SK-N-SH (cell line): ENCODE data around the gene PCMT1. TPM values are rescaled to one million over a fixed set of nuclear protein-coding genes. Genes with fewer than 3 reads are reported as not detected.
A peak's percentile ranks its signal among the peaks of the same experiment; 100 is the strongest.

Experiments used
- CTCF ChIA-PET: fragments of 300-600, 350-600 bp; formaldehyde crosslinking; extraction: SDS; loops from one replicate; lab custom pipeline; 2021; lab: Yijun Ruan, JAX
- POLR2A ChIA-PET: fragments of 350-600 bp; sonication (Branson Sonifier 250); formaldehyde crosslinking; extraction: SDS; loops from one replicate; lab custom pipeline; 2020; ENCODE audit warnings: antibody characterized with exemption, inconsistent platforms; lab: Yijun Ruan, JAX
- DNase-seq: peaks from one replicate; pipeline ENCODE4 v3.0.0; 2012
- H2AFZ ChIP-seq: fragments of 200-600 bp; sonication (generic); 2 replicates; pipeline ENCODE4 v1.8.1; 2016; ENCODE audit warnings: antibody characterized with exemption, mild to moderate bottlenecking, low read depth
- H3F3A ChIP-seq: fragments of 200-600 bp; sonication (generic); replicated peaks from 2 replicates; pipeline ENCODE3; 2016; ENCODE audit warnings: antibody characterized with exemption, mild to moderate bottlenecking; ENCODE audit not compliant: insufficient read depth
- H3K27ac ChIP-seq, 2 experiments: fragments of 200-500 bp in 1 of 2; fragments of 200-600 bp in 1 of 2; sonication (Bioruptor generic) in 1 of 2; sonication (generic), shearing (Covaris generic) in 1 of 2; 2 replicates each; pipeline versions ENCODE4 v1.5.1 to v1.6.1; 2014 to 2016; ENCODE audit warnings: low read depth in 2 of 2, inconsistent platforms in 1 of 2, low read length in 1 of 2, mild to moderate bottlenecking in 1 of 2, mixed read lengths in 1 of 2
- H3K27me3 ChIP-seq: fragments of 200-600 bp; sonication (generic), shearing (Covaris generic); 2 replicates; pipeline ENCODE4 v1.6.1; 2016; ENCODE audit warnings: mixed run types; ENCODE audit not compliant: insufficient read depth
- H3K36me3 ChIP-seq, 2 experiments: fragments of 200-500 bp in 1 of 2; fragments of 200-600 bp in 1 of 2; sonication (Bioruptor generic) in 1 of 2; sonication (generic) in 1 of 2; replicated peaks in 1 of 2; 2 replicates each; pipeline versions ENCODE3 to v1.5.1; 2014 to 2016; ENCODE audit warnings: low read length in 1 of 2, mild to moderate bottlenecking in 1 of 2; ENCODE audit not compliant: insufficient read depth in 2 of 2, control insufficient read depth in 1 of 2
- H3K4me1 ChIP-seq, 2 experiments: fragments of 200-500 bp in 1 of 2; fragments of 200-600 bp in 1 of 2; sonication (Bioruptor generic) in 1 of 2; sonication (generic), shearing (Covaris generic) in 1 of 2; 2 replicates each; pipeline versions ENCODE4 v1.5.1 to v1.6.1; 2014 to 2016; ENCODE audit warnings: low read depth in 1 of 2, low read length in 1 of 2, mixed run types in 1 of 2; ENCODE audit not compliant: insufficient read depth in 2 of 2, control insufficient read depth in 1 of 2
- H3K4me2 ChIP-seq: fragments of 200-600 bp; sonication (generic), shearing (Covaris generic); 2 replicates; pipeline ENCODE4 v1.6.1; 2017; ENCODE audit warnings: mixed run types
- H3K4me3 ChIP-seq, 2 experiments: fragments of 200-500 bp in 1 of 2; fragments of 200-600 bp in 1 of 2; sonication (Bioruptor generic) in 1 of 2; sonication (generic), shearing (Covaris generic) in 1 of 2; 2 replicates each; pipeline versions ENCODE4 v1.5.1 to v1.8.1; 2014 to 2016; ENCODE audit warnings: low read depth in 2 of 2, inconsistent platforms in 1 of 2, low read length in 1 of 2, mild to moderate bottlenecking in 1 of 2, mixed read lengths in 1 of 2, moderate library complexity in 1 of 2
- H3K79me2 ChIP-seq: fragments of 200-600 bp; sonication (generic); 2 replicates; pipeline ENCODE4 v1.8.1; 2017; ENCODE audit warnings: mild to moderate bottlenecking; ENCODE audit not compliant: insufficient read depth
- H3K9ac ChIP-seq: fragments of 200-600 bp; sonication (generic); 2 replicates; pipeline ENCODE4 v1.6.1; 2017; ENCODE audit warnings: mixed run types
- H3K9me2 ChIP-seq: fragments of 200-600 bp; sonication (generic); 2 replicates; pipeline ENCODE4 v1.6.1; 2017; ENCODE audit warnings: mixed run types
- H3K9me3 ChIP-seq: fragments of 200-600 bp; sonication (generic); 2 replicates; pipeline ENCODE4 v1.6.1; 2017; ENCODE audit warnings: mixed run types, mild to moderate bottlenecking, moderate library complexity
- H4K20me1 ChIP-seq: fragments of 200-600 bp; sonication (generic); 2 replicates; pipeline ENCODE4 v1.6.1; 2017; ENCODE audit warnings: mild to moderate bottlenecking, mixed run types; ENCODE audit not compliant: insufficient read depth
- EZH2phosphoT487 ChIP-seq: fragments of 200-600 bp; sonication (generic); IDR thresholded peaks from 2 replicates; pipeline ENCODE4 v1.6.1; 2017; ENCODE audit warnings: low read depth, mixed run types, mild to moderate bottlenecking, antibody characterized with exemption, moderate library complexity, borderline replicate concordance
- FOSL2 ChIP-seq: IDR thresholded peaks from 2 replicates; pipeline ENCODE4 v1.4.0; 2012; ENCODE audit warnings: low read depth, mild to moderate bottlenecking, moderate library complexity, borderline replicate concordance
- GABPA ChIP-seq: IDR thresholded peaks from 2 replicates; pipeline ENCODE4 v1.4.0; 2012; ENCODE audit warnings: low read depth, mild to moderate bottlenecking
- GATA2 ChIP-seq: sonication (generic); formaldehyde crosslinking; IDR thresholded peaks from 2 replicates; pipeline ENCODE4 v1.5.0; 2020; ENCODE audit warnings: mild to moderate bottlenecking, missing genetic modification reagents
- JUND ChIP-seq: IDR thresholded peaks from 2 replicates; pipeline ENCODE4 v1.4.0; 2012
- MXI1 ChIP-seq: IDR thresholded peaks from 2 replicates; pipeline ENCODE4 v1.6.1; 2012; ENCODE audit warnings: mild to moderate bottlenecking, low read depth, low read length, improper control_type of control experiment
- NRF1 ChIP-seq: IDR thresholded peaks from 2 replicates; pipeline ENCODE4 v1.6.1; 2012; ENCODE audit warnings: low read depth, mild to moderate bottlenecking, low read length
- REST ChIP-seq: IDR thresholded peaks from 2 replicates; pipeline ENCODE4 v1.6.1; 2012; ENCODE audit warnings: mild to moderate bottlenecking, low read depth, low read length, moderate library complexity
- RXRA ChIP-seq: IDR thresholded peaks from 2 replicates; pipeline ENCODE4 v1.4.0; 2012; ENCODE audit warnings: low read depth, mild to moderate bottlenecking, borderline replicate concordance
- TAF1 ChIP-seq: IDR thresholded peaks from 2 replicates; pipeline ENCODE4 v1.6.1; 2012; ENCODE audit warnings: low read depth, mild to moderate bottlenecking, low read length, moderate library complexity, borderline replicate concordance
- TCF12 ChIP-seq: IDR thresholded peaks from 2 replicates; pipeline ENCODE4 v1.4.0; 2012
- ZBTB33 ChIP-seq: IDR thresholded peaks from 2 replicates; pipeline ENCODE4 v1.4.0; 2012; ENCODE audit warnings: low read depth, borderline replicate concordance
- WGBS: methylation state at CpG from one replicate; pipeline ENCODE4 v1.1.6; 2017; ENCODE audit warnings: low lambda C conversion rate; 5-methylcytosine and 5-hydroxymethylcytosine counted together
- polyA plus RNA-seq, 3 experiments: library from polyadenylated mRNA; depleted of rRNA; stranded (reverse); fragments of >200 nt; gene quantifications; 2 replicates each; pipeline ENCODE4 v1.2.3, GENCODE V29; 2012

Gene PCMT1
- polyA plus RNA-seq (2012; rRNA removed), result 158 and 190 TPM in 2 replicates
- polyA plus RNA-seq (2012; cell fraction: cytosol; rRNA removed), result 176 and 191 TPM in 2 replicates
- 74.2 and 100 TPM in 2 replicates for polyA plus RNA-seq (2012; cell fraction: nucleus; rRNA removed)

- CTCF ChIA-PET, result interaction anchor here (1.2 to 1.9 kb wide), 3 partner anchors 22 to 32 kb away, joined by 3 to 4 read pairs (median 3); partner anchors contain the start of gene LATS1
- H4K20me1 ChIP-seq, result peaks cover 21% of the 10 kb centered on the region; the same call in 1 of the 2 replicates
- H3K4me2 ChIP-seq, result peak within 1 kb of the TSS; percentile 89
- peak within 1 kb of the TSS; percentile 89; the same call in 1 of the 2 replicates for H2AFZ ChIP-seq
- H3K79me2 ChIP-seq, result peaks cover 67% of the 10 kb centered on the region
- 0% methylated on average over 7 of the region's 60 CpGs for WGBS
- no peaks in the 10 kb centered on the region for H3K9me2 ChIP-seq
- TF ChIP-seq JUND (no peak), MXI1 (peak; percentile 70), GATA2 (no peak), REST (no peak), RXRA (no peak), EZH2phosphoT487 (no peak), FOSL2 (no peak; the same call in 1 of the 2 replicates), TCF12 (no peak), NRF1 (peak; percentile 73), ZBTB33 (no peak), GABPA (peak; percentile 36; the same call in 1 of the 2 replicates), TAF1 (peak; percentile 29; the same call in 1 of the 2 replicates)
- TF ChIP-seq, all 33 proteins: peak for 4
- H3K9ac ChIP-seq, result peak within 1 kb of the TSS; percentile 80
- H3F3A ChIP-seq, result peaks cover 18% of the 10 kb centered on the region
- H3K4me3 ChIP-seq, result peak within 1 kb of the TSS; percentile 85 to 98
- POLR2A ChIA-PET, result interaction anchor here (1.2 kb wide), 1 partner anchor 32 kb away, joined by 8 read pairs; the partner anchor contains the start of gene LATS1
- no peaks in the 10 kb centered on the region for H3K27me3 ChIP-seq
- no peaks in the 10 kb centered on the region for H3K36me3 ChIP-seq
- peak; percentile 97 for DNase-seq
- H3K27ac ChIP-seq, result peak within 1 kb of the TSS; percentile 70 to 79
- H3K4me1 ChIP-seq, result peaks cover 0 to 5% of the 10 kb centered on the region in 2 experiments; a peak in 2 of 4 replicates
- H3K9me3 ChIP-seq, result no peaks in the 10 kb centered on the region
Measured at GRCh38 chr6:149749594-149750135, at the start of gene PCMT1. Gene PCMT1, plus strand, starts transcription at chr6:149749741. Its CDS starts 161 bp downstream, at chr6:149749902.
